D721Med (cell line): ENCODE data around the gene RHOBTB1.

Experiments
- DNase-seq: peaks from one replicate; pipeline ENCODE4 v3.0.0; 2011; ENCODE audit warnings: low spot score; ENCODE audit not compliant: insufficient read length
- FAIRE-seq: peaks from 2 replicates; lab custom pipeline; 2011; peaks lifted over from hg19 to GRCh38; lab: Jason Lieb, UNC
- TF ChIP-seq, protein P1 (sequence below): IDR thresholded peaks from 2 replicates; pipeline ENCODE4 v1.5.1; 2012; ENCODE audit warnings: mild to moderate bottlenecking, control low read depth; ENCODE audit not compliant: insufficient read depth; ENCODE audit errors: missing control alignments

RHOBTB1 gene

DNA sequence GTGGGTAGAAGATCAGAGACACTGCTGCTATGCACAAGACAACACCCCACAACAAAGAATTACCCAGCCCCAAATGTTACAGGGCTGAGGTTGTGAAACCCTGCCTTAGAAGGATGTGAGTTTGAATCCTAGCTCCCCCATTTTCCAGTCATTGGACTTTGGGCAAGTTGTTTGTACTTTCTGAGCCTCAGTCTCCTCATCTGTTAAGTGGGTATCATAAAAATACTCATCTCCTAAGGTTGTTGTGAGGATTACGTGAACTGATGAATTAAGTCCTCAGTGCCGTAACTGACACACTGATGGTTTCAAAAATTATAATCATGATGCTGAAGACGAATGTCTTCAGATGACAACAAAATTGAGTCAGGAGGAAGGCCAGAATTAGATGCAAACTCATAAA lies 30.3 kb downstream of the RHOBTB1 start:
- TF ChIP-seq, protein P1, sequence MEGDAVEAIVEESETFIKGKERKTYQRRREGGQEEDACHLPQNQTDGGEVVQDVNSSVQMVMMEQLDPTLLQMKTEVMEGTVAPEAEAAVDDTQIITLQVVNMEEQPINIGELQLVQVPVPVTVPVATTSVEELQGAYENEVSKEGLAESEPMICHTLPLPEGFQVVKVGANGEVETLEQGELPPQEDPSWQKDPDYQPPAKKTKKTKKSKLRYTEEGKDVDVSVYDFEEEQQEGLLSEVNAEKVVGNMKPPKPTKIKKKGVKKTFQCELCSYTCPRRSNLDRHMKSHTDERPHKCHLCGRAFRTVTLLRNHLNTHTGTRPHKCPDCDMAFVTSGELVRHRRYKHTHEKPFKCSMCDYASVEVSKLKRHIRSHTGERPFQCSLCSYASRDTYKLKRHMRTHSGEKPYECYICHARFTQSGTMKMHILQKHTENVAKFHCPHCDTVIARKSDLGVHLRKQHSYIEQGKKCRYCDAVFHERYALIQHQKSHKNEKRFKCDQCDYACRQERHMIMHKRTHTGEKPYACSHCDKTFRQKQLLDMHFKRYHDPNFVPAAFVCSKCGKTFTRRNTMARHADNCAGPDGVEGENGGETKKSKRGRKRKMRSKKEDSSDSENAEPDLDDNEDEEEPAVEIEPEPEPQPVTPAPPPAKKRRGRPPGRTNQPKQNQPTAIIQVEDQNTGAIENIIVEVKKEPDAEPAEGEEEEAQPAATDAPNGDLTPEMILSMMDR = no peak
- no peak for DNase-seq
- FAIRE-seq = no peak

- TF ChIP-seq, protein P1 = no peak
- DNase-seq = no peak
- FAIRE-seq = no peak
Observed at GRCh38 chr10:60913071-60913470, 30.9 kb downstream of the RHOBTB1 start.

DNA sequence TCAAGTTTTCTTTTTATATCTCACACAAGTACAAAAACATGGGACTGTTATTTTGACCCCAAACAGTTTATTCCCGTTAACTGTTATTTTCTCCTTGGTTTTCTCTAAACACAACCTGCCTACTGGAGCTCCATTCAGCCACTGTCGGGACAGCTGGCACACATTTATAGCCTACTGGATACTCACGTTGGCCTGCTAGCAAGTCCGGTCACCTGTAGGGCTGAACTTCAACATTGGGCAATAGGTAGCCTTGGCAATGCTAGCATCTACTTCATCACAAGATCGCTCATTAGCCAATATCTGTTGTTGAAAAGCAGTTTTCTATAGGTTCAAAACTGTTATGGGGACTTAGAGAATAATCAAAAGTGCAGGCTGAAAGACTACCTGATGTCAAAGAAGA lies 32.3 kb downstream of the RHOBTB1 start:
- no peak for FAIRE-seq
- DNase-seq = no peak
- TF ChIP-seq, protein P1 = no peak

- TF ChIP-seq, protein P1 = no peak
- DNase-seq (no peak), FAIRE-seq (no peak)
Observed at GRCh38 chr10:60911216-60911615, 32.8 kb downstream of the RHOBTB1 start.

DNA sequence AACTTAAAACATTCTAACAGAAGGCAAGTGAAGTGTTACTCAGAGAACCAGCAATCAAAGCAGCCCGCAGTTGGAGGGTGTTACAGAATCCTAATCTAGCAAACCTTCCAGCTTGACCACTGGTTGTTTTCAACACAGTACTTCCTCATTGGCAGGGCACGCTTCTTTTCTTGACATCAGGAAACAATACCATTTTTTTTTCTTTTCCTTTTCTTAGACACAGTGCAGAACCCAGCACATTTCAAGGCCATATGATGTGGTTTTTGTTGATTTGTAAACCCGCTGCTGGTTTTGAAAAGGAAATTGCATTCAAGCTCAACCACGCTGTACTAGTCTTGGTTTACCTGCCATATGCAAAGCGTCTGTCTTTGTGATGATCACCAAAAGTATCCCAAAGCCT lies 33.4 kb downstream of the RHOBTB1 start:
- DNase-seq (no peak), FAIRE-seq (no peak)
- TF ChIP-seq, protein P1 = no peak

GRCh38 chr10:60908896-60909295 lies 35.1 kb downstream of the RHOBTB1 start:
- TF ChIP-seq, protein P1 = no peak
- DNase-seq = no peak
- no peak for FAIRE-seq

DNA sequence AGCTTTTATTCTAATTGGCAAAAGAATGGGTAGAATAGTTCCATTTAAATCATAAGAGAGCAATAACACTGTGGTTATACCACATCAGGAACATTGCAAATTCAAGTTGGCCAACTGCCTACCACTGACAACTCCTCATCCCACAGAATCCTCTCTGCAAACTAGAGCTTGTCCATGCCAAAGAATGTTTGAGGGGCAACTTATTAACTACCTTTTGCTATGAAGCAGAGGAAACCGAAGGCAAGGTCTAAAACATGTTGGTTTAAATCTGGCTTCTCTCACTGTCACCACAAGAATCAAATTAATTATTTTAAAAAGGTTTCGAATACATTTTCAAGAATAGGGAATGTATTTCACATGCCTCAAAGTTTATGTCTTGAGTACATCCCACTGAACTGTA lies 36.0 kb downstream of the RHOBTB1 start:
- TF ChIP-seq, protein P1 = no peak
- no peak for FAIRE-seq
- DNase-seq = no peak
